Hematopoietic multipotent progenitor cell treated with erythropoietin and hydrocortisone succinate and interleukin-3 and kit ligand, for 17 days (in vitro differentiated cells): ENCODE data around the gene OR52W1.
A peak's percentile ranks its signal among the peaks of the same experiment; 100 is the strongest.
"Not testable (repeated sequence)": the region's sequence is repeated elsewhere in the genome, so short reads cannot be mapped to it uniquely, and the experiment has no call there.

ENCODE experiments used
- DNase-seq: peaks from one replicate; pipeline ENCODE4 v3.0.0-alpha.2; 2015; ENCODE audit warnings: low spot score

OR52W1 gene

GRCh38 chr11:6217722-6218121 is 18.7 kb downstream of the OR52W1 start:
- no peak for DNase-seq

GRCh38 chr11:6219359-6219758 is 20.3 kb downstream of the OR52W1 start:
- DNase-seq = no peak

- DNase-seq = no peak
These were observed 24.8 kb downstream of the OR52W1 start for GRCh38 chr11:6223854-6224253.

- no peak for DNase-seq
These were observed 25.4 kb downstream of the OR52W1 start for GRCh38 chr11:6224421-6224820.

GRCh38 chr11:6225024-6225423 is 26.0 kb downstream of the OR52W1 start:
- no peak for DNase-seq

- no peak for DNase-seq
These were observed 26.9 kb downstream of the OR52W1 start for GRCh38 chr11:6225896-6226295.

GRCh38 chr11:6228520-6228919 is 29.5 kb downstream of the OR52W1 start:
- DNase-seq = no peak

- DNase-seq = no peak
These were observed 30.9 kb downstream of the OR52W1 start for GRCh38 chr11:6229911-6230310.

GRCh38 chr11:6232899-6233298 is 33.9 kb downstream of the OR52W1 start:
- DNase-seq = peak; percentile 40

- DNase-seq = no peak
These were observed 35.0 kb downstream of the OR52W1 start for GRCh38 chr11:6233984-6234386.

GRCh38 chr11:6234387-6235107 is 35.5 kb downstream of the OR52W1 start, which contains the start of gene FHIP1B:
TSS of gene FHIP1B (minus strand) at chr11:6234636. CDS start at chr11:6224516, 10,120 bp downstream.
- peak; percentile 99 for DNase-seq

- no peak for DNase-seq
These were observed 38.2 kb downstream of the OR52W1 start for GRCh38 chr11:6237266-6237665.

- no peak for DNase-seq
These were observed 38.8 kb downstream of the OR52W1 start for GRCh38 chr11:6237761-6238302.

GRCh38 chr11:6238902-6239301 is 39.9 kb downstream of the OR52W1 start, which contains the start of gene CNGA4:
TSS of gene CNGA4 (plus strand) at chr11:6239089. CDS start at chr11:6239207, 118 bp downstream.
- DNase-seq = no peak

GRCh38 chr11:6240139-6240538 is 41.1 kb downstream of the OR52W1 start:
- no peak for DNase-seq

- DNase-seq = no peak
These were observed 41.8 kb downstream of the OR52W1 start for GRCh38 chr11:6240781-6241180.

GRCh38 chr11:6241316-6241715 is 42.3 kb downstream of the OR52W1 start:
- no peak for DNase-seq

GRCh38 chr11:6245536-6245935 is 46.5 kb downstream of the OR52W1 start:
- peak; percentile 50 for DNase-seq

- peak; percentile 19 for DNase-seq
These were observed 49.2 kb downstream of the OR52W1 start for GRCh38 chr11:6248248-6248647.

GRCh38 chr11:6248897-6249296 is 49.9 kb downstream of the OR52W1 start:
- not testable (repeated sequence) for DNase-seq
